ENCODE measurements around the gene OR10K2. TPM values are rescaled to one million over a fixed set of nuclear protein-coding genes. Genes with fewer than 3 reads are reported as not detected.

Gene OR10K2
- total and polyA plus RNA-seq, 2 donors (not counting 3 experiments of a cell fraction or from before 2014, with no cell fraction given): not detected

GRCh38 chr1:158425027-158425426 lies 1.0 kb downstream of the OR10K2 start:
- TF ChIP-seq POLR2AphosphoS5 (IDR thresholded peaks at IDR 0.05; ENCODE audit: insufficient read depth, low read depth, low read length): no peak
- TF ChIP-seq MAX (IDR thresholded peaks at IDR 0.05; ENCODE audit: insufficient read depth, insufficient read length): no peak
- TF ChIP-seq MYC (IDR thresholded peaks at IDR 0.05; ENCODE audit: low read depth, low read length): no peak
- TF ChIP-seq FOS (IDR thresholded peaks at IDR 0.05; ENCODE audit: borderline replicate concordance, insufficient read depth, low read length): no peak
- TF ChIP-seq EZH2 (IDR thresholded peaks at IDR 0.05; ENCODE audit: borderline replicate concordance, low read depth, low read length, severe bottlenecking): no peak
- TF ChIP-seq JUN (IDR thresholded peaks at IDR 0.05; ENCODE audit: borderline replicate concordance, insufficient read depth, insufficient read length, low read depth): no peak
- no peak for TF ChIP-seq CTCF (IDR thresholded peaks at IDR 0.05; ENCODE audit: extremely low read depth in 1 of 2, insufficient read depth in 1 of 2, low read depth in 1 of 2, low read length in 2 of 2)
- TF ChIP-seq POLR2A (IDR thresholded peaks at IDR 0.05; ENCODE audit: low read depth, low read length): no peak
- TF ChIP-seq GATA2 (IDR thresholded peaks at IDR 0.05; ENCODE audit: insufficient read depth, insufficient read length, low read depth, low read length): no peak
- dilution Hi-C loops (cut with MboI; ENCODE audit: extremely low pct_ligation_motif_present, low sequenced_read_pairs) (no loop called here), intact Hi-C loops (cut with micrococcal nuclease) (no loop called here)
- Histone ChIP-seq H3K4me1 (ENCODE audit: control insufficient read depth, extremely low read depth, insufficient read depth, low read length) (no peaks in the 10 kb centered on the region), H3K36me3 (ENCODE audit: control insufficient read depth in 2 of 2, extremely low read depth in 1 of 2, insufficient read depth in 2 of 2, low read length in 2 of 2) (no peaks in the 10 kb centered on the region), H3K4me3 (replicated peaks in 1 of 3; ENCODE audit: insufficient read depth in 1 of 3, low read depth in 1 of 3, low read length in 3 of 3) (no peak overlapping the region), H3K4me2 (ENCODE audit: insufficient read depth, low read length) (no peak overlapping the region), H3K79me2 (ENCODE audit: control insufficient read depth, insufficient read depth, low read length) (no peaks in the 10 kb centered on the region), H3K27ac (ENCODE audit: insufficient read depth, low read depth, low read length) (no peak overlapping the region), H3K9ac (replicated peaks; ENCODE audit: extremely low read depth, insufficient read depth, low read length) (no peak overlapping the region), H3K9me3 (replicated peaks; ENCODE audit: control insufficient read depth, insufficient read depth, low read length) (no peaks in the 10 kb centered on the region), H3K9me1 (replicated peaks; ENCODE audit: control insufficient read depth, extremely low read depth, insufficient read depth, low read length) (no peaks in the 10 kb centered on the region), H4K20me1 (replicated peaks; ENCODE audit: control insufficient read depth, extremely low read depth, insufficient read depth, low read length) (no peaks in the 10 kb centered on the region), H2AFZ (ENCODE audit: low read depth, low read length) (no peak overlapping the region), H3K27me3 (ENCODE audit: control insufficient read depth in 2 of 2, insufficient read depth in 2 of 2, low read length in 2 of 2) (no peaks in the 10 kb centered on the region)
- CTCF ChIA-PET: no interaction called here
- FAIRE-seq: no peak
- no peak for DNase-seq (ENCODE audit: low read depth, low spot score)
- POLR2A ChIA-PET: no interaction called here
- BruUV-seq (replicated peaks): no TSS peak
